GM23338 (cell line): ENCODE data around the gene FBXO39. TPM values are rescaled to one million over a fixed set of nuclear protein-coding genes. Genes with fewer than 3 reads are reported as not detected.

Source experiments
- ATAC-seq: fragments of 200-7000 bp; cut with Tn5 transposase; 3 replicates; pipeline ENCODE4 v1.9.1; 2020
- DNase-seq: peaks from one replicate; pipeline ENCODE4 v3.0.0-alpha.2; 2015; ENCODE audit warnings: low spot score
- H2AFZ ChIP-seq: fragments of 200-600 bp; sonication (generic); 2 replicates; pipeline ENCODE4 v1.8.0; 2016; ENCODE audit warnings: antibody characterized with exemption, mild to moderate bottlenecking, moderate library complexity
- H3F3A ChIP-seq: fragments of 200-600 bp; sonication (generic); replicated peaks from 2 replicates; pipeline ENCODE4 v1.8.0; 2017; ENCODE audit warnings: antibody characterized with exemption, mixed run types, low read depth
- H3K27ac ChIP-seq: fragments of 200-600 bp; sonication (generic); 2 replicates; pipeline ENCODE4 v1.6.1; 2016; ENCODE audit warnings: low read depth
- H3K27me3 ChIP-seq: fragments of 200-600 bp; sonication (generic); 2 replicates; pipeline ENCODE4 v1.8.0; 2016; ENCODE audit warnings: mild to moderate bottlenecking, mixed run types, moderate library complexity; ENCODE audit not compliant: insufficient read depth
- H3K36me3 ChIP-seq: fragments of 200-600 bp; sonication (generic); 2 replicates; pipeline ENCODE4 v1.8.0; 2016; ENCODE audit warnings: mild to moderate bottlenecking; ENCODE audit not compliant: insufficient read depth
- H3K4me1 ChIP-seq: fragments of 200-600 bp; sonication (generic); 2 replicates; pipeline ENCODE4 v1.8.0; 2016; ENCODE audit warnings: mild to moderate bottlenecking, moderate library complexity; ENCODE audit not compliant: insufficient read depth
- H3K4me2 ChIP-seq: fragments of 200-600 bp; sonication (generic); 2 replicates; pipeline ENCODE4 v1.7.1; 2017; ENCODE audit warnings: mixed run types
- H3K4me3 ChIP-seq: fragments of 200-600 bp; sonication (generic); 2 replicates; pipeline ENCODE4 v1.6.1; 2016; ENCODE audit warnings: mixed run types
- H3K79me2 ChIP-seq: fragments of 200-600 bp; sonication (generic); replicated peaks from 2 replicates; pipeline ENCODE4 v1.8.0; 2017; ENCODE audit warnings: mild to moderate bottlenecking; ENCODE audit not compliant: insufficient read depth
- H3K9me2 ChIP-seq: fragments of 200-600 bp; sonication (generic); 2 replicates; pipeline ENCODE4 v1.8.0; 2017; ENCODE audit not compliant: insufficient read depth
- H4K20me1 ChIP-seq: fragments of 200-600 bp; sonication (generic); replicated peaks from 2 replicates; pipeline ENCODE4 v1.8.0; 2017; ENCODE audit warnings: mild to moderate bottlenecking; ENCODE audit not compliant: insufficient read depth
- H3K27ac Mint-ChIP-seq: 2 replicates; pipeline ENCODE4 v1.8.0; 2020; ENCODE audit warnings: inconsistent platforms, mild to moderate bottlenecking, moderate library complexity, mixed read lengths
- H3K27me3 Mint-ChIP-seq: 3 replicates; pipeline ENCODE4 v1.8.0; 2022; ENCODE audit warnings: low read depth, mild to moderate bottlenecking, moderate library complexity, mixed read lengths, inconsistent platforms; ENCODE audit not compliant: insufficient read depth, poor library complexity
- H3K36me3 Mint-ChIP-seq: 3 replicates; pipeline ENCODE4 v1.8.0; 2021; ENCODE audit warnings: low read depth, mild to moderate bottlenecking, inconsistent platforms, moderate library complexity, mixed read lengths
- H3K4me1 Mint-ChIP-seq: 3 replicates; pipeline ENCODE4 v1.8.0; 2020; ENCODE audit warnings: mild to moderate bottlenecking, inconsistent platforms, mixed read lengths
- H3K4me3 Mint-ChIP-seq: 3 replicates; pipeline ENCODE4 v1.8.0; 2021; ENCODE audit warnings: moderate library complexity, mild to moderate bottlenecking, inconsistent platforms, mixed read lengths
- H3K9me3 Mint-ChIP-seq: 3 replicates; pipeline ENCODE4 v1.8.0; 2020; ENCODE audit warnings: moderate library complexity, mild to moderate bottlenecking, inconsistent platforms, mixed read lengths
- CREB1 ChIP-seq: fragments of 250-450 bp; sonication (Bioruptor Pico); IDR thresholded peaks from 2 replicates; pipeline ENCODE4 v1.5.0; 2020; ENCODE audit warnings: low read depth, mild to moderate bottlenecking, moderate library complexity
- EZH2 ChIP-seq: fragments of 200-600 bp; sonication (generic); IDR thresholded peaks from one replicate; pipeline ENCODE4 v1.8.0; 2017; ENCODE audit warnings: antibody characterized with exemption, mild to moderate bottlenecking, low read depth; ENCODE audit not compliant: unreplicated experiment
- EZH2phosphoT487 ChIP-seq: fragments of 200-600 bp; sonication (generic); IDR thresholded peaks from one replicate; pipeline ENCODE4 v1.8.1; 2018; ENCODE audit warnings: antibody characterized with exemption; ENCODE audit not compliant: unreplicated experiment
- JUNB ChIP-seq: IDR thresholded peaks from one replicate; pipeline ENCODE4 v1.6.1; 2016; ENCODE audit warnings: antibody characterized with exemption; ENCODE audit not compliant: unreplicated experiment
- NANOG ChIP-seq: IDR thresholded peaks from 2 replicates; pipeline ENCODE4 v1.6.1; 2016; ENCODE audit warnings: antibody characterized with exemption, borderline replicate concordance
- POLR2AphosphoS5 ChIP-seq: IDR thresholded peaks from 2 replicates; pipeline ENCODE4 v1.6.1; 2016; ENCODE audit warnings: antibody characterized with exemption, low read depth
- STAT1 ChIP-seq: IDR thresholded peaks from one replicate; pipeline ENCODE4 v1.6.1; 2016; ENCODE audit warnings: antibody characterized with exemption; ENCODE audit not compliant: unreplicated experiment
- ZNF114 ChIP-seq: fragments of 250-450 bp; sonication (Bioruptor Pico); IDR thresholded peaks from 2 replicates; pipeline ENCODE4 v1.5.0; 2020; ENCODE audit warnings: mild to moderate bottlenecking, moderate library complexity
- ZNF331 ChIP-seq: fragments of 250-450 bp; sonication (Bioruptor Pico); IDR thresholded peaks from 2 replicates; pipeline ENCODE4 v1.5.0; 2020; ENCODE audit warnings: low read depth, mild to moderate bottlenecking, moderate library complexity
- polyA plus RNA-seq: library from polyadenylated mRNA; unstranded; fragments of >200 nt; fragmentation: Nextera tagmentation; extraction: Ambion mirVana; gene quantifications from 2 replicates; pipeline ENCODE4 v1.2.1, GENCODE V29; 2016
- total RNA-seq: library from RNA; depleted of rRNA; stranded (reverse); fragments of >200 nt; shearing (Covaris generic); gene quantifications from 2 replicates; pipeline ENCODE4 v1.2.3, GENCODE V29; 2014
- TF ChIP-seq, protein P1 (sequence below): IDR thresholded peaks from 2 replicates; pipeline ENCODE4 v1.6.1; 2016; ENCODE audit warnings: antibody characterized with exemption
- TF ChIP-seq, protein P2 (sequence below): fragments of 250-450 bp; sonication (Bioruptor Pico); IDR thresholded peaks from 2 replicates; pipeline ENCODE4 v1.5.0; 2020; ENCODE audit warnings: mild to moderate bottlenecking, moderate library complexity
- TF ChIP-seq, protein P3 (sequence below): IDR thresholded peaks from one replicate; pipeline ENCODE4 v1.6.1; 2018; ENCODE audit warnings: antibody characterized with exemption; ENCODE audit not compliant: unreplicated experiment
- TF ChIP-seq, protein P4 (sequence below), 2 experiments: fragments of 200-600 bp in 1 of 2; sonication (generic) in 1 of 2; conservative IDR thresholded peaks; 2 replicates each; pipeline versions ENCODE4 v1.5.1 to v1.6.1; 2016 to 2017; ENCODE audit warnings: antibody characterized with exemption in 2 of 2, low read depth in 2 of 2, mild to moderate bottlenecking in 2 of 2, moderate library complexity in 1 of 2

Gene FBXO39
- total and polyA plus RNA-seq, 2 experiments from 2014 or later, result not detected

DNA sequence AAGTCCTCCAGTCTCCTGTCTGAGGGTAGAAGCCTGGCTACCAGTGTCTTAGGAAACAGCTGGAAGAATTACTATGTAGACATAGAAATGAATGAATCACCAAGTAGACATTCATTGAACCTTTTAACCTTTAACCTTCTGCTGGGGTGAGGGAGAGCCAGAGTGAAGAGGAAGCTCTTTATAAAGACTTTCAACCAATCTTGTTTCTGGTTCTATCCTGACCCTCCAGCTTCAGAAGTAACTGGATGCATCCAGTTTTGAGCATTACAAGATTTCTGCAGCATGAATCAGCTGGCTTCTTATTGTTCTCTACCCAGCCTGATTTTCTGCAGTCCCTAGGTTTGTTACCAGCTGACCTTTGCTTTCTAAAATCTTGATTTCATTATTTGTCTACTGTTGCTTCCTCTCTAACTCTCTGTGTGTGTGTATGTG, 47.0 kb downstream of the FBXO39 start:
- H3K4me3 ChIP-seq, result no peak overlapping the region
- Mint-ChIP-seq H3K27me3 (peaks cover 3% of the 10 kb centered on the region), H3K36me3 (no peaks in the 10 kb centered on the region; the same call in 2 of the 3 replicates), H3K27ac (no peak overlapping the region), H3K4me3 (no peak overlapping the region), H3K4me1 (peaks cover 3% of the 10 kb centered on the region; the same call in 1 of the 3 replicates), H3K9me3 (peaks cover 10% of the 10 kb centered on the region)
- ATAC-seq (no peak), DNase-seq (no peak)
- H3K27me3 ChIP-seq, result no peaks in the 10 kb centered on the region; the same call in 1 of the 2 replicates
- no peak overlapping the region for H3K27ac ChIP-seq
- no peak overlapping the region for H3K4me2 ChIP-seq
- H3F3A ChIP-seq, result no peaks in the 10 kb centered on the region
- H4K20me1 ChIP-seq, result no peaks in the 10 kb centered on the region
- H3K9me2 ChIP-seq, result peaks cover 4% of the 10 kb centered on the region; the same call in 1 of the 2 replicates
- TF ChIP-seq STAT1 (no peak), CREB1 (CRISPR knock-in tag) (no peak), EZH2phosphoT487 (no peak), EZH2 (no peak), NANOG (no peak), ZNF114 (CRISPR knock-in tag) (no peak), POLR2AphosphoS5 (no peak), ZNF331 (CRISPR knock-in tag) (no peak), JUNB (no peak)
- TF ChIP-seq, protein P1, sequence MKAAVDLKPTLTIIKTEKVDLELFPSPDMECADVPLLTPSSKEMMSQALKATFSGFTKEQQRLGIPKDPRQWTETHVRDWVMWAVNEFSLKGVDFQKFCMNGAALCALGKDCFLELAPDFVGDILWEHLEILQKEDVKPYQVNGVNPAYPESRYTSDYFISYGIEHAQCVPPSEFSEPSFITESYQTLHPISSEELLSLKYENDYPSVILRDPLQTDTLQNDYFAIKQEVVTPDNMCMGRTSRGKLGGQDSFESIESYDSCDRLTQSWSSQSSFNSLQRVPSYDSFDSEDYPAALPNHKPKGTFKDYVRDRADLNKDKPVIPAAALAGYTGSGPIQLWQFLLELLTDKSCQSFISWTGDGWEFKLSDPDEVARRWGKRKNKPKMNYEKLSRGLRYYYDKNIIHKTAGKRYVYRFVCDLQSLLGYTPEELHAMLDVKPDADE, result no peak
- TF ChIP-seq, protein P2, sequence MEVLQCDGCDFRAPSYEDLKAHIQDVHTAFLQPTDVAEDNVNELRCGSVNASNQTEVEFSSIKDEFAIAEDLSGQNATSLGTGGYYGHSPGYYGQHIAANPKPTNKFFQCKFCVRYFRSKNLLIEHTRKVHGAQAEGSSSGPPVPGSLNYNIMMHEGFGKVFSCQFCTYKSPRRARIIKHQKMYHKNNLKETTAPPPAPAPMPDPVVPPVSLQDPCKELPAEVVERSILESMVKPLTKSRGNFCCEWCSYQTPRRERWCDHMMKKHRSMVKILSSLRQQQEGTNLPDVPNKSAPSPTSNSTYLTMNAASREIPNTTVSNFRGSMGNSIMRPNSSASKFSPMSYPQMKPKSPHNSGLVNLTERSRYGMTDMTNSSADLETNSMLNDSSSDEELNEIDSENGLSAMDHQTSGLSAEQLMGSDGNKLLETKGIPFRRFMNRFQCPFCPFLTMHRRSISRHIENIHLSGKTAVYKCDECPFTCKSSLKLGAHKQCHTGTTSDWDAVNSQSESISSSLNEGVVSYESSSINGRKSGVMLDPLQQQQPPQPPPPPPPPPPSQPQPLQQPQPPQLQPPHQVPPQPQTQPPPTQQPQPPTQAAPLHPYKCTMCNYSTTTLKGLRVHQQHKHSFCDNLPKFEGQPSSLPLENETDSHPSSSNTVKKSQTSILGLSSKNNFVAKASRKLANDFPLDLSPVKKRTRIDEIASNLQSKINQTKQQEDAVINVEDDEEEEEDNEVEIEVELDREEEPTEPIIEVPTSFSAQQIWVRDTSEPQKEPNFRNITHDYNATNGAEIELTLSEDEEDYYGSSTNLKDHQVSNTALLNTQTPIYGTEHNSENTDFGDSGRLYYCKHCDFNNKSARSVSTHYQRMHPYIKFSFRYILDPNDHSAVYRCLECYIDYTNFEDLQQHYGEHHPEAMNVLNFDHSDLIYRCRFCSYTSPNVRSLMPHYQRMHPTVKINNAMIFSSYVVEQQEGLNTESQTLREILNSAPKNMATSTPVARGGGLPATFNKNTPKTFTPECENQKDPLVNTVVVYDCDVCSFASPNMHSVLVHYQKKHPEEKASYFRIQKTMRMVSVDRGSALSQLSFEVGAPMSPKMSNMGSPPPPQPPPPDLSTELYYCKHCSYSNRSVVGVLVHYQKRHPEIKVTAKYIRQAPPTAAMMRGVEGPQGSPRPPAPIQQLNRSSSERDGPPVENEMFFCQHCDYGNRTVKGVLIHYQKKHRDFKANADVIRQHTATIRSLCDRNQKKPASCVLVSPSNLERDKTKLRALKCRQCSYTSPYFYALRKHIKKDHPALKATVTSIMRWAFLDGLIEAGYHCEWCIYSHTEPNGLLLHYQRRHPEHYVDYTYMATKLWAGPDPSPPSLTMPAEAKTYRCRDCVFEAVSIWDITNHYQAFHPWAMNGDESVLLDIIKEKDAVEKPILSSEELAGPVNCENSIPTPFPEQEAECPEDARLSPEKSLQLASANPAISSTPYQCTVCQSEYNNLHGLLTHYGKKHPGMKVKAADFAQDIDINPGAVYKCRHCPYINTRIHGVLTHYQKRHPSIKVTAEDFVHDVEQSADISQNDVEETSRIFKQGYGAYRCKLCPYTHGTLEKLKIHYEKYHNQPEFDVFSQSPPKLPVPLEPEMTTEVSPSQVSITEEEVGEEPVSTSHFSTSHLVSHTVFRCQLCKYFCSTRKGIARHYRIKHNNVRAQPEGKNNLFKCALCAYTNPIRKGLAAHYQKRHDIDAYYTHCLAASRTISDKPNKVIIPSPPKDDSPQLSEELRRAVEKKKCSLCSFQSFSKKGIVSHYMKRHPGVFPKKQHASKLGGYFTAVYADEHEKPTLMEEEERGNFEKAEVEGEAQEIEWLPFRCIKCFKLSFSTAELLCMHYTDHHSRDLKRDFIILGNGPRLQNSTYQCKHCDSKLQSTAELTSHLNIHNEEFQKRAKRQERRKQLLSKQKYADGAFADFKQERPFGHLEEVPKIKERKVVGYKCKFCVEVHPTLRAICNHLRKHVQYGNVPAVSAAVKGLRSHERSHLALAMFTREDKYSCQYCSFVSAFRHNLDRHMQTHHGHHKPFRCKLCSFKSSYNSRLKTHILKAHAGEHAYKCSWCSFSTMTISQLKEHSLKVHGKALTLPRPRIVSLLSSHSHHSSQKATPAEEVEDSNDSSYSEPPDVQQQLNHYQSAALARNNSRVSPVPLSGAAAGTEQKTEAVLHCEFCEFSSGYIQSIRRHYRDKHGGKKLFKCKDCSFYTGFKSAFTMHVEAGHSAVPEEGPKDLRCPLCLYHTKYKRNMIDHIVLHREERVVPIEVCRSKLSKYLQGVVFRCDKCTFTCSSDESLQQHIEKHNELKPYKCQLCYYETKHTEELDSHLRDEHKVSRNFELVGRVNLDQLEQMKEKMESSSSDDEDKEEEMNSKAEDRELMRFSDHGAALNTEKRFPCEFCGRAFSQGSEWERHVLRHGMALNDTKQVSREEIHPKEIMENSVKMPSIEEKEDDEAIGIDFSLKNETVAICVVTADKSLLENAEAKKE (CRISPR knock-in tag), result no peak
- TF ChIP-seq, protein P3, sequence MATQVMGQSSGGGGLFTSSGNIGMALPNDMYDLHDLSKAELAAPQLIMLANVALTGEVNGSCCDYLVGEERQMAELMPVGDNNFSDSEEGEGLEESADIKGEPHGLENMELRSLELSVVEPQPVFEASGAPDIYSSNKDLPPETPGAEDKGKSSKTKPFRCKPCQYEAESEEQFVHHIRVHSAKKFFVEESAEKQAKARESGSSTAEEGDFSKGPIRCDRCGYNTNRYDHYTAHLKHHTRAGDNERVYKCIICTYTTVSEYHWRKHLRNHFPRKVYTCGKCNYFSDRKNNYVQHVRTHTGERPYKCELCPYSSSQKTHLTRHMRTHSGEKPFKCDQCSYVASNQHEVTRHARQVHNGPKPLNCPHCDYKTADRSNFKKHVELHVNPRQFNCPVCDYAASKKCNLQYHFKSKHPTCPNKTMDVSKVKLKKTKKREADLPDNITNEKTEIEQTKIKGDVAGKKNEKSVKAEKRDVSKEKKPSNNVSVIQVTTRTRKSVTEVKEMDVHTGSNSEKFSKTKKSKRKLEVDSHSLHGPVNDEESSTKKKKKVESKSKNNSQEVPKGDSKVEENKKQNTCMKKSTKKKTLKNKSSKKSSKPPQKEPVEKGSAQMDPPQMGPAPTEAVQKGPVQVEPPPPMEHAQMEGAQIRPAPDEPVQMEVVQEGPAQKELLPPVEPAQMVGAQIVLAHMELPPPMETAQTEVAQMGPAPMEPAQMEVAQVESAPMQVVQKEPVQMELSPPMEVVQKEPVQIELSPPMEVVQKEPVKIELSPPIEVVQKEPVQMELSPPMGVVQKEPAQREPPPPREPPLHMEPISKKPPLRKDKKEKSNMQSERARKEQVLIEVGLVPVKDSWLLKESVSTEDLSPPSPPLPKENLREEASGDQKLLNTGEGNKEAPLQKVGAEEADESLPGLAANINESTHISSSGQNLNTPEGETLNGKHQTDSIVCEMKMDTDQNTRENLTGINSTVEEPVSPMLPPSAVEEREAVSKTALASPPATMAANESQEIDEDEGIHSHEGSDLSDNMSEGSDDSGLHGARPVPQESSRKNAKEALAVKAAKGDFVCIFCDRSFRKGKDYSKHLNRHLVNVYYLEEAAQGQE, result no peak
- TF ChIP-seq, protein P4, sequence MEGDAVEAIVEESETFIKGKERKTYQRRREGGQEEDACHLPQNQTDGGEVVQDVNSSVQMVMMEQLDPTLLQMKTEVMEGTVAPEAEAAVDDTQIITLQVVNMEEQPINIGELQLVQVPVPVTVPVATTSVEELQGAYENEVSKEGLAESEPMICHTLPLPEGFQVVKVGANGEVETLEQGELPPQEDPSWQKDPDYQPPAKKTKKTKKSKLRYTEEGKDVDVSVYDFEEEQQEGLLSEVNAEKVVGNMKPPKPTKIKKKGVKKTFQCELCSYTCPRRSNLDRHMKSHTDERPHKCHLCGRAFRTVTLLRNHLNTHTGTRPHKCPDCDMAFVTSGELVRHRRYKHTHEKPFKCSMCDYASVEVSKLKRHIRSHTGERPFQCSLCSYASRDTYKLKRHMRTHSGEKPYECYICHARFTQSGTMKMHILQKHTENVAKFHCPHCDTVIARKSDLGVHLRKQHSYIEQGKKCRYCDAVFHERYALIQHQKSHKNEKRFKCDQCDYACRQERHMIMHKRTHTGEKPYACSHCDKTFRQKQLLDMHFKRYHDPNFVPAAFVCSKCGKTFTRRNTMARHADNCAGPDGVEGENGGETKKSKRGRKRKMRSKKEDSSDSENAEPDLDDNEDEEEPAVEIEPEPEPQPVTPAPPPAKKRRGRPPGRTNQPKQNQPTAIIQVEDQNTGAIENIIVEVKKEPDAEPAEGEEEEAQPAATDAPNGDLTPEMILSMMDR (conservative IDR thresholded peaks at IDR 0.05; ENCODE audit: low read depth in 2 of 2), result no peak
- H3K79me2 ChIP-seq, result no peaks in the 10 kb centered on the region
- H2AFZ ChIP-seq, result no peak overlapping the region
- no peaks in the 10 kb centered on the region; the same call in 1 of the 2 replicates for H3K4me1 ChIP-seq
- no peaks in the 10 kb centered on the region for H3K36me3 ChIP-seq
